ENCODE results near the gene MALRD1.

The MALRD1 gene

DNA sequence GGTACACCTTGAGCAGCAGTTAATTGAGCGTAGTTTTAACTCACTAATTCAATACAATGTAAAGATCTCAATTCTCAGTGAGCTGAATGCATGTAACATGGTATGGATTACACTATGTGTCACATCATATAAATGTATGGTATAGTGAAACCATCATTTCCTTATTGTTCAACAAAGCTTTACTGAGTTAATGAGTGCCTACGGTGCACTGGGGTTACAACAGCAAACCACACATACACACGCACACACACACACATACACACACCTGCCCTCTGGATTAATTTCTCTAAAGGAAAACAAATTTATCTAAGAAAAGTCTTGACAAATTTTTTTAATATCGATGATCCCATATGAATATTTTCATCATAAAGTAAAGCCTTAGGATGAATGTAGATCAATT lies 369.1 kb downstream of the MALRD1 start:
- TF ChIP-seq POLR2AphosphoS5 (IDR thresholded peaks at IDR 0.05; ENCODE audit: low read depth, low read length), result no peak

DNA sequence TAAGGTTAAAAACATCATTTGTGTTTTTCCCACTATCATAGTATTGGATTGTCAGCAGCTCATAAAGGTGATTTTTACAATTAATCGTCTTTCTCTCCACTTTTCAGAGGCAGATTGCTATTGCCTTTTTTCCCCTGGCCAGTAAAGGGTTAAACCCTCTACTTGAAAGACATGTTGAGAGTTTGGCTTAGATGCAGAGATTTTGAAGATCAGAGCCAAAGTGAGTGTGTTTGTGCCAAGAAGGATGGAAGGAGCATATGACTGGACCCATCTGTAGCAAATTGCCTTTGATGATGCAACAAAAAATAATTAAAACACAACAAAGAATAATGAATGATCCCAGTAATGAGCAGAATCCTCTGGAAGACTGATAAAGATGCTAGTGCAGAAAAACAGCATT lies 373.1 kb downstream of the MALRD1 start:
- TF ChIP-seq, protein P1, sequence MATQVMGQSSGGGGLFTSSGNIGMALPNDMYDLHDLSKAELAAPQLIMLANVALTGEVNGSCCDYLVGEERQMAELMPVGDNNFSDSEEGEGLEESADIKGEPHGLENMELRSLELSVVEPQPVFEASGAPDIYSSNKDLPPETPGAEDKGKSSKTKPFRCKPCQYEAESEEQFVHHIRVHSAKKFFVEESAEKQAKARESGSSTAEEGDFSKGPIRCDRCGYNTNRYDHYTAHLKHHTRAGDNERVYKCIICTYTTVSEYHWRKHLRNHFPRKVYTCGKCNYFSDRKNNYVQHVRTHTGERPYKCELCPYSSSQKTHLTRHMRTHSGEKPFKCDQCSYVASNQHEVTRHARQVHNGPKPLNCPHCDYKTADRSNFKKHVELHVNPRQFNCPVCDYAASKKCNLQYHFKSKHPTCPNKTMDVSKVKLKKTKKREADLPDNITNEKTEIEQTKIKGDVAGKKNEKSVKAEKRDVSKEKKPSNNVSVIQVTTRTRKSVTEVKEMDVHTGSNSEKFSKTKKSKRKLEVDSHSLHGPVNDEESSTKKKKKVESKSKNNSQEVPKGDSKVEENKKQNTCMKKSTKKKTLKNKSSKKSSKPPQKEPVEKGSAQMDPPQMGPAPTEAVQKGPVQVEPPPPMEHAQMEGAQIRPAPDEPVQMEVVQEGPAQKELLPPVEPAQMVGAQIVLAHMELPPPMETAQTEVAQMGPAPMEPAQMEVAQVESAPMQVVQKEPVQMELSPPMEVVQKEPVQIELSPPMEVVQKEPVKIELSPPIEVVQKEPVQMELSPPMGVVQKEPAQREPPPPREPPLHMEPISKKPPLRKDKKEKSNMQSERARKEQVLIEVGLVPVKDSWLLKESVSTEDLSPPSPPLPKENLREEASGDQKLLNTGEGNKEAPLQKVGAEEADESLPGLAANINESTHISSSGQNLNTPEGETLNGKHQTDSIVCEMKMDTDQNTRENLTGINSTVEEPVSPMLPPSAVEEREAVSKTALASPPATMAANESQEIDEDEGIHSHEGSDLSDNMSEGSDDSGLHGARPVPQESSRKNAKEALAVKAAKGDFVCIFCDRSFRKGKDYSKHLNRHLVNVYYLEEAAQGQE (IDR thresholded peaks at IDR 0.05; ENCODE audit: insufficient read depth in 1 of 2, low read depth in 2 of 2, low read length in 2 of 2), result no peak
- no peak for TF ChIP-seq SIN3A (IDR thresholded peaks at IDR 0.05; ENCODE audit: borderline replicate concordance, insufficient read depth, low read length)
- no peak for TF ChIP-seq FOXP2 (optimal IDR thresholded peaks at IDR 0.05; ENCODE audit: borderline replicate concordance, extremely low read depth, extremely low read length, insufficient read depth)

DNA sequence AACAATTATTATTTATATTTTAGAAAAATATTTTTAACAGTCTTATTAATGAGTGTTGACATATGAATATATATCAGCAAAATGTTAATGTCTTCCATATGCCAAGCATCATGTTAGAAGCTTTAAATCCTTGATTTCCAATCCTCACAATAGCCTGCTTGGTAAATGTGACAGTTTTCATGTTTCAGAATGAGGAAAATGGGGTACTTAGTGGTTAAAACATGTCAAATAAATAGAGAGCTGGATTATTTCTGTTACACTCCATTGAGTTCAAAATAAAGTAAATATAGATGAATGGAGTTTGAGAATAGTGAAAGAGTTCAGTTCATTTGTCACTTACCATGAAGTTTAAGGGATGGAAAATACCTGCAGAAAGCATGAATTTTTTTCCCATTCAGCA lies 377.4 kb downstream of the MALRD1 start:
- TF ChIP-seq FOXP2 (optimal IDR thresholded peaks at IDR 0.05; ENCODE audit: borderline replicate concordance, extremely low read depth, extremely low read length, insufficient read depth) (no peak), TAF1 (IDR thresholded peaks at IDR 0.05; ENCODE audit: borderline replicate concordance, insufficient read depth, low read length) (no peak), POLR2AphosphoS5 (IDR thresholded peaks at IDR 0.05; ENCODE audit: low read depth, low read length) (no peak), SIN3A (IDR thresholded peaks at IDR 0.05; ENCODE audit: borderline replicate concordance, insufficient read depth, low read length) (no peak)
- TF ChIP-seq, protein P1 (IDR thresholded peaks at IDR 0.05; ENCODE audit: insufficient read depth in 1 of 2, low read depth in 2 of 2, low read length in 2 of 2), result no peak

DNA sequence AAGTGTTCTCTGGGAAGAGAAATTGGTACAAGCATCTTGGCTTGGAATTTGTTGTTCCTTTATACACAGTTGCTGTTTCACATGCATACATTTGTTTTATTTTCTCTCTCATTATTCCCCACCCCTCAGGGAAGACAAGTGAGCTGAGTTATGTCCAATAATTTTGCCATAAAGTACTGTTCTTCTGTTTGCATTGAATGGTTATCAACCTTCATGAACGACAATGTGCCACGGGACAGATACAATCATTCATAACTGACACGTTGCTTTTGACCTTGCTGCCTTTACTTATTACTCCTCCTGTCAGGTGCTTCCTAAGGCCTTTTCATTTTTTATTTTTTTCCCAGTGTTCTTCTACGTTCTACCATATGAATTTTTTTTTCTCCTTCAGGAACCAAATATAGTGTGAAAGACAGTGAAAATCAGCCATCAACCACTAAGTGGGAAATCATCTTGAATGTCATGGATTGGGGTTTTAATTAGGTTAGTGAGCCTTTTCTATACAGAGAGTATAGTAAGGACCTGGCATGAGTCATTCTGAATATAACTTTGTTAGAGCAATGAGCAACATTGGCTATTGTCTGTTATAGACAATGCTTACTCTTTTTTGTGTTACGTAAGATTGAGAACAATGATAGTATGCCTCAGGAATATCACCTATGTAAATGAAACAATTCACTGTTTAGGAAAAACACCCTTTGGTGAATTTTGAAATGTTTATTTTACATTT lies 383.2 kb downstream of the MALRD1 start:
- TF ChIP-seq POLR2AphosphoS5 (IDR thresholded peaks at IDR 0.05; ENCODE audit: low read depth, low read length), result no peak
- TF ChIP-seq, protein P1 (IDR thresholded peaks at IDR 0.05; ENCODE audit: insufficient read depth in 1 of 2, low read depth in 2 of 2, low read length in 2 of 2), result no peak
- no peak for TF ChIP-seq FOXP2 (optimal IDR thresholded peaks at IDR 0.05; ENCODE audit: borderline replicate concordance, extremely low read depth, extremely low read length, insufficient read depth)
- TF ChIP-seq TAF1 (IDR thresholded peaks at IDR 0.05; ENCODE audit: borderline replicate concordance, insufficient read depth, low read length), result no peak
- no peak for TF ChIP-seq SIN3A (IDR thresholded peaks at IDR 0.05; ENCODE audit: borderline replicate concordance, insufficient read depth, low read length)

DNA sequence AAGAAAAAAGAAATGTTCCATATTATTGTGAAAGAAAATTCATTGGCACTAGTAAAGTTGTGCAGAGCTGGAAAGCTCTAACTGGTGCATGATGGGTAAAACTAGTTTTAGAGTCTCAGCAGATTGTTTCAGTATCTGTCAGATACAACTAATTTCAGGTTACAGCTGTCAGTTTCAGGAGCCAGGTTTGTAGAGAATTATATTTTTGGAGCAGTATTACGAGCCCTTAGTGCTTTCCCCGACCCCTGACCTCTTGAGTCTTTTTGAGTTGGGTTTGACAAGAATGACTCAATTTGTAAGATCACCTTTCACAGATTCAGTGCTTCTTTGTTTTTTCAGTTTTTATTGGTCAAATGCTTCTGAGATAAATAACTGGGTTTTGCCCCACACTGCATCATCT lies 401.3 kb downstream of the MALRD1 start:
- no peak for TF ChIP-seq SIN3A (IDR thresholded peaks at IDR 0.05; ENCODE audit: borderline replicate concordance, insufficient read depth, low read length)
- no peak for TF ChIP-seq TAF1 (IDR thresholded peaks at IDR 0.05; ENCODE audit: borderline replicate concordance, insufficient read depth, low read length)
- TF ChIP-seq POLR2AphosphoS5 (IDR thresholded peaks at IDR 0.05; ENCODE audit: low read depth, low read length), result no peak
- TF ChIP-seq FOXP2 (optimal IDR thresholded peaks at IDR 0.05; ENCODE audit: borderline replicate concordance, extremely low read depth, extremely low read length, insufficient read depth), result no peak
- TF ChIP-seq, protein P1 (IDR thresholded peaks at IDR 0.05; ENCODE audit: insufficient read depth in 1 of 2, low read depth in 2 of 2, low read length in 2 of 2), result no peak

All from PFSK-1 (cell line).